ENCODE data around the gene MUC5B. TPM values are rescaled to one million over a fixed set of nuclear protein-coding genes. Genes with fewer than 3 reads are reported as not detected.

MUC5B gene
- total and polyA plus RNA-seq, 11 donors, result 0.01 TPM; not detected in 10

GRCh38 chr11:1202154-1202775 is 20.6 kb upstream of the MUC5B start:
- no peaks in the 10 kb centered on the region for H3K9me3 ChIP-seq
- H3K4me1 ChIP-seq, result peaks cover 0 to 8% (median 0%) of the 10 kb centered on the region in 12 donors
- 41 to 59% (median 49%) methylated on average over 15 to 18 of the region's 18 CpGs for WGBS, 4 donors
- intact Hi-C loops (cut with DNase I), result loop anchor here in 9 of 10 donors (2.0 to 10.0 kb wide), 7 partner anchors 253 to 375 kb away; partner anchors contain the start of gene DUSP8 (in 3 of the 9)
- ATAC-seq (peak in 1 of 4 donors; percentile 5), DNase-seq (peak in 2 of 5 donors; percentile 7 to 16)
- H3K4me3 ChIP-seq, result no peak overlapping the region
- H3K27me3 ChIP-seq, result peaks cover 0 to 42% (median 18%) of the 10 kb centered on the region in 9 donors
- H3K27ac ChIP-seq, result no peak overlapping the region
- TF ChIP-seq CTCF (IDR thresholded peaks at IDR 0.05), result no peak
- no peak for TF ChIP-seq POLR2A (IDR thresholded peaks at IDR 0.05)
- H3K36me3 ChIP-seq, result no peaks in the 10 kb centered on the region

- TF ChIP-seq POLR2A (IDR thresholded peaks at IDR 0.05) (no peak), CTCF (IDR thresholded peaks at IDR 0.05) (peak; percentile 75 to 94 (median 91))
- Histone ChIP-seq H3K4me1 (peaks cover 0 to 8% (median 0%) of the 10 kb centered on the region in 12 donors), H3K4me3 (no peak overlapping the region), H3K27ac (no peak overlapping the region), H3K27me3 (peaks cover 0 to 35% (median 14%) of the 10 kb centered on the region in 9 donors), H3K9me3 (no peaks in the 10 kb centered on the region), H3K36me3 (no peaks in the 10 kb centered on the region)
- 21 to 40% (median 25%) methylated on average over 14 to 32 of the region's 32 CpGs for WGBS, 4 donors
- ATAC-seq, result peak; percentile 28 to 84 (median 72)
- intact Hi-C loops (cut with DNase I), result loop anchor here in 9 of 10 donors (1.0 to 10.0 kb wide), 8 partner anchors 252 to 374 kb away; partner anchors contain the start of gene DUSP8 (in 3 of the 9)
- DNase-seq, result peak in 4 of 5 donors; percentile 19 to 81 (median 55)
Observed at GRCh38 chr11:1202776-1203504, 19.9 kb upstream of the MUC5B start.

- Histone ChIP-seq H3K36me3 (no peaks in the 10 kb centered on the region), H3K4me3 (no peak overlapping the region), H3K27ac (no peak overlapping the region), H3K9me3 (no peaks in the 10 kb centered on the region), H3K4me1 (peaks cover 0 to 8% (median 0%) of the 10 kb centered on the region in 12 donors), H3K27me3 (peaks cover 0 to 29% (median 10%) of the 10 kb centered on the region in 9 donors)
- peak in 3 of 5 donors; percentile 5 to 58 (median 18) for DNase-seq
- intact Hi-C loops (cut with DNase I), result loop anchor here in 9 of 10 donors (1.0 to 10.0 kb wide), 8 partner anchors 251 to 374 kb away; partner anchors contain the start of gene DUSP8 (in 3 of the 9)
- ATAC-seq, result no peak
- TF ChIP-seq POLR2A (IDR thresholded peaks at IDR 0.05), result no peak
- TF ChIP-seq CTCF (IDR thresholded peaks at IDR 0.05), result no peak
- 65 to 76% (median 70%) methylated on average over 8 to 30 of the region's 30 CpGs for WGBS, 4 donors
Observed at GRCh38 chr11:1203505-1204271, 19.2 kb upstream of the MUC5B start.

Data from heart left ventricle (tissue), 16 donors.